HFFc6 (cell line): ENCODE results near the gene GPR27. TPM values are rescaled to one million over a fixed set of nuclear protein-coding genes. Genes with fewer than 3 reads are reported as not detected.
A peak's percentile ranks its signal among the peaks of the same experiment; 100 is the strongest.

Source experiments
- DNase-seq: peaks from one replicate; pipeline ENCODE4 v3.0.0-alpha.2; 2018
- H3K27ac Mint-ChIP-seq: 2 replicates; pipeline ENCODE4 v1.8.0; 2020; ENCODE audit warnings: mild to moderate bottlenecking, mixed read lengths
- H3K27me3 Mint-ChIP-seq: 2 replicates; pipeline ENCODE4 v1.8.0; 2021; ENCODE audit warnings: mild to moderate bottlenecking, moderate library complexity, mixed read lengths; ENCODE audit not compliant: insufficient read depth
- H3K36me3 Mint-ChIP-seq: 2 replicates; pipeline ENCODE4 v1.8.0; 2021; ENCODE audit warnings: low read depth, mixed read lengths
- H3K4me1 Mint-ChIP-seq: 2 replicates; pipeline ENCODE4 v1.8.0; 2020; ENCODE audit warnings: low read depth, mixed read lengths
- H3K4me3 Mint-ChIP-seq: 2 replicates; pipeline ENCODE4 v1.8.0; 2020; ENCODE audit warnings: mild to moderate bottlenecking, moderate library complexity, mixed read lengths
- H3K9me3 Mint-ChIP-seq: 2 replicates; pipeline ENCODE4 v1.8.0; 2020; ENCODE audit warnings: mild to moderate bottlenecking, mixed read lengths
- CTCF ChIP-seq: fragments of 200-600 bp; sonication (generic); IDR thresholded peaks from 2 replicates; pipeline ENCODE4 v1.5.0; 2021; ENCODE audit warnings: antibody characterized with exemption, mild to moderate bottlenecking
- total RNA-seq, 6 experiments: library from RNA; stranded (reverse); fragmentation: NEBNext Ultra II Directional; extraction: Animal tissue kit (Norgen Biotek cat#: 25700); gene quantifications; 2 replicates in 1 of 6; 3 replicates in 5 of 6; pipeline ENCODE4 v1.2.3, GENCODE V29; 2021

Gene GPR27
- total RNA-seq, 6 experiments from 2014 or later = not detected

DNA sequence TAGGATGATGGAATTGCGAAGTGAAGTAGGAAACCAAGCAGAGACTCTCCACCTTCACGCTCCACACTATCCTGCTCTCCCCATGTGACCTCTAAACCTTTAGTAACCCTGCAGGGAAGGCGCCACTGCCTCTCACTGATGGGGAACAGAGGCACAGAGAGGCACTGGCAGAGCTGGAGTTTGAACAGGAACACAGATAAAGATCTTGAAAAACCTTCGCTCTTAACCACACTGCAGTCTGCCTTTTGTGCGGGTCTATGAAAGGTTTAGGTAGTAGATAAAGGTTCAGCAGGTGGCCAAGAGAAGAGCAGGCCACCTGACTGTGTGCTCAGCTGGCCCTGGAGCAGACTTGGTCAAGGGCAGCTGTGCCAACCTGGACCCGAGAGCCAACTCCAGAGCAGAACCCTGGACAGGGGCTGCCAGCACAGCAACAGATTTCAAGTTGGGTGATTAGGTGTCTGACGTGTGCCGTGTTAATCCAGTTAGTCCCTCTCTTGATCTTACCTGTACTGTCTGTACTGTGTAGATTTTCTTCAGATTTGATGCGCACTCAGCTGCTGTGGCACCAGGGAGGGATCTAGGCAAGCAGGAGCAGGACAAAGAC is 43.6 kb upstream of the GPR27 start:
- no peak for TF ChIP-seq CTCF
- H3K27me3 Mint-ChIP-seq = peaks cover 22% of the 10 kb centered on the region
- H3K36me3 Mint-ChIP-seq = no peaks in the 10 kb centered on the region
- no peak overlapping the region for H3K27ac Mint-ChIP-seq
- no peaks in the 10 kb centered on the region for H3K9me3 Mint-ChIP-seq
- H3K4me1 Mint-ChIP-seq = no peaks in the 10 kb centered on the region
- no peak overlapping the region for H3K4me3 Mint-ChIP-seq
- no peak for DNase-seq

GRCh38 chr3:71710906-71711494 is 42.7 kb upstream of the GPR27 start:
- TF ChIP-seq CTCF = peak; percentile 82
- no peaks in the 10 kb centered on the region for H3K36me3 Mint-ChIP-seq
- no peaks in the 10 kb centered on the region for H3K9me3 Mint-ChIP-seq
- H3K4me3 Mint-ChIP-seq = no peak overlapping the region
- H3K27ac Mint-ChIP-seq = no peak overlapping the region
- peak; percentile 62 for DNase-seq
- H3K4me1 Mint-ChIP-seq = no peaks in the 10 kb centered on the region
- H3K27me3 Mint-ChIP-seq = peaks cover 25% of the 10 kb centered on the region

DNA sequence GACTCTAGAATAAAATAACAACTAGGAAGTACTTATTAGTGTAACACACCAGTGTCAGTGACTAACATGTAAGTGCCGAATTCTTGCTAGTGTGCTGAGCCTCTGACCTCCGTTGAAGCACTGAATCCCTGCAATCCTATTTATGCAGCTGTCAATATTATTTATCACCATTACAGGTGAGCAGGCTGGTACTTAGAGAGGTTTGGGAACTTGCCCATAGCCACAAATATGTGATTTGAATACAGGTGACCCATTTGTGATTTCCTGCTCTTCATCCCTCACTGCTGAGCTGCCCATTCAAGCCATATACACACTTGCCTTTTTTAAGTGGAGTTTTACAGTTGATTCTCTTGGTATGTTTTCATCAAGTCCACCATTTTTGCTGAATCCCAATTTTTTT is 40.6 kb upstream of the GPR27 start:
- Mint-ChIP-seq H3K27me3 (peaks cover 24% of the 10 kb centered on the region), H3K4me1 (no peaks in the 10 kb centered on the region), H3K4me3 (no peak overlapping the region), H3K9me3 (no peaks in the 10 kb centered on the region), H3K27ac (no peak overlapping the region), H3K36me3 (no peaks in the 10 kb centered on the region)
- no peak for DNase-seq
- TF ChIP-seq CTCF = no peak

- H3K36me3 Mint-ChIP-seq = no peaks in the 10 kb centered on the region
- H3K4me3 Mint-ChIP-seq = no peak overlapping the region
- no peak overlapping the region for H3K27ac Mint-ChIP-seq
- H3K27me3 Mint-ChIP-seq = peaks cover 28% of the 10 kb centered on the region
- no peak for DNase-seq
- no peaks in the 10 kb centered on the region for H3K4me1 Mint-ChIP-seq
- H3K9me3 Mint-ChIP-seq = no peaks in the 10 kb centered on the region
- no peak for TF ChIP-seq CTCF
Observed at GRCh38 chr3:71714595-71714994, 39.1 kb upstream of the GPR27 start.

DNA sequence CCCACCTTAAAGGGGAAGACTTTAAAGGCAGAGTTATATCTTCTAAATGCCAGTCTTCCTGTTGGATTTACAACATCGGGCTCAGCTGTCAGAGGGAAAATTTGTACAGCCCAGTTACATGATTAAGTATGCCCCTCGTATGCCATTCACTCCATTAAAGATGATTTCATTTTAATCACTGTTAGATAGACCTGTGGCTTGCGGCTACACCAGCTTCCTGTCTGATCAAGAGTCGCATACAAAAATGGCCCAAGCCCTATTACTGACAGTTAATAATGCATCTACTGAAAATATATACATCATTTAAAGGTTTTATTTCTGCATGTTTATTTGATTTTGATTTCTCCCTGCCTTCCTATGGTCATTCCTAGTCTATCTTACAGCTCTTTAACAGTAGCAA is 35.6 kb upstream of the GPR27 start:
- Mint-ChIP-seq H3K9me3 (no peaks in the 10 kb centered on the region), H3K27ac (no peak overlapping the region), H3K4me1 (no peaks in the 10 kb centered on the region), H3K27me3 (peaks cover 49% of the 10 kb centered on the region), H3K4me3 (no peak overlapping the region), H3K36me3 (no peaks in the 10 kb centered on the region)
- no peak for TF ChIP-seq CTCF
- DNase-seq = no peak
